Chondrocyte (in vitro differentiated cells): ENCODE results near the gene PKD1L1. TPM values are rescaled to one million over a fixed set of nuclear protein-coding genes. Genes with fewer than 3 reads are reported as not detected.

ENCODE experiments used
- DNase-seq: peaks from one replicate; pipeline ENCODE4 v3.0.0; 2021; ENCODE audit warnings: mixed read lengths, low spot score
- H3K27ac Mint-ChIP-seq: one replicate; pipeline ENCODE4 v1.8.0; 2021; ENCODE audit warnings: mild to moderate bottlenecking, moderate library complexity, mixed read lengths; ENCODE audit not compliant: unreplicated experiment
- H3K27me3 Mint-ChIP-seq: 2 replicates; pipeline ENCODE4 v1.8.0; 2021; ENCODE audit warnings: low read depth, mixed read lengths
- H3K36me3 Mint-ChIP-seq: 2 replicates; pipeline ENCODE4 v1.8.0; 2021; ENCODE audit warnings: low read depth, mixed read lengths
- H3K4me1 Mint-ChIP-seq: 2 replicates; pipeline ENCODE4 v1.8.0; 2021; ENCODE audit warnings: low read depth, mild to moderate bottlenecking, mixed read lengths
- H3K4me3 Mint-ChIP-seq: one replicate; pipeline ENCODE4 v1.8.0; 2021; ENCODE audit warnings: mild to moderate bottlenecking, moderate library complexity, mixed read lengths; ENCODE audit not compliant: unreplicated experiment
- H3K9me3 Mint-ChIP-seq: 2 replicates; pipeline ENCODE4 v1.8.0; 2021; ENCODE audit warnings: low read depth, mixed read lengths
- CTCF ChIP-seq: fragments of 200-600 bp; sonication (generic); IDR thresholded peaks from 2 replicates; pipeline ENCODE4 v1.5.0; 2021; ENCODE audit warnings: antibody characterized with exemption, mild to moderate bottlenecking, moderate library complexity
- total RNA-seq: library from RNA; stranded (reverse); gene quantifications from 3 replicates; pipeline ENCODE4 v1.2.1, GENCODE V29; 2021

PKD1L1 gene
- total RNA-seq, 1 donor from 2014 or later: 0.25 TPM

- no peak for TF ChIP-seq CTCF
- DNase-seq: no peak
- Mint-ChIP-seq H3K4me3 (no peak overlapping the region), H3K36me3 (no peaks in the 10 kb centered on the region), H3K9me3 (no peaks in the 10 kb centered on the region), H3K27ac (no peak overlapping the region), H3K27me3 (no peaks in the 10 kb centered on the region), H3K4me1 (peaks cover 8% of the 10 kb centered on the region)
Observed at GRCh38 chr7:47877336-47877735, 70.9 kb downstream of the PKD1L1 start.

- Mint-ChIP-seq H3K27me3 (no peaks in the 10 kb centered on the region), H3K27ac (no peak overlapping the region), H3K36me3 (no peaks in the 10 kb centered on the region), H3K4me1 (peaks cover 7% of the 10 kb centered on the region), H3K9me3 (no peaks in the 10 kb centered on the region), H3K4me3 (no peak overlapping the region)
- no peak for TF ChIP-seq CTCF
- no peak for DNase-seq
Observed at GRCh38 chr7:47875998-47876744, 72.1 kb downstream of the PKD1L1 start.

- Mint-ChIP-seq H3K36me3 (no peaks in the 10 kb centered on the region), H3K9me3 (peaks cover under 1% of the 10 kb centered on the region)
Observed at GRCh38 chr7:47875406-47875805, 72.9 kb downstream of the PKD1L1 start.

GRCh38 chr7:47873762-47874161 is 74.5 kb downstream of the PKD1L1 start:
- Mint-ChIP-seq H3K36me3 (no peaks in the 10 kb centered on the region), H3K4me1 (peaks cover 5% of the 10 kb centered on the region), H3K27ac (no peak overlapping the region), H3K27me3 (no peaks in the 10 kb centered on the region), H3K4me3 (no peak overlapping the region), H3K9me3 (peaks cover 6% of the 10 kb centered on the region)
- TF ChIP-seq CTCF: no peak
- no peak for DNase-seq

More at GRCh38 chr7:47875406-47875805, 72.9 kb downstream of the PKD1L1 start:
- no peak for DNase-seq
- no peak overlapping the region for H3K4me3 Mint-ChIP-seq
- no peaks in the 10 kb centered on the region for H3K27me3 Mint-ChIP-seq
- no peak for TF ChIP-seq CTCF
- peaks cover 5% of the 10 kb centered on the region for H3K4me1 Mint-ChIP-seq
- no peak overlapping the region for H3K27ac Mint-ChIP-seq

- Mint-ChIP-seq H3K27ac (no peak overlapping the region), H3K36me3 (no peaks in the 10 kb centered on the region), H3K9me3 (peaks cover 6% of the 10 kb centered on the region), H3K4me3 (no peak overlapping the region), H3K27me3 (no peaks in the 10 kb centered on the region), H3K4me1 (no peaks in the 10 kb centered on the region)
- TF ChIP-seq CTCF: no peak
- DNase-seq: no peak
Observed at GRCh38 chr7:47867286-47867685, 81.0 kb downstream of the PKD1L1 start.
